HG03571 (cell line): Measurements from ENCODE around the gene SPAG4.

Experiments used
- ATAC-seq: cut with Tn5 transposase; IDR thresholded peaks from one replicate; pipeline ENCODE4 v1.9.1; 2021; ENCODE audit not compliant: unreplicated experiment

The SPAG4 gene

GRCh38 chr20:35652641-35653429 is 37.2 kb downstream of the SPAG4 start:
- ATAC-seq = no peak

GRCh38 chr20:35653430-35653734 is 37.8 kb downstream of the SPAG4 start:
- no peak for ATAC-seq

- ATAC-seq = no peak
These were observed 38.3 kb downstream of the SPAG4 start for GRCh38 chr20:35653893-35654292.

GRCh38 chr20:35654415-35654814 is 38.8 kb downstream of the SPAG4 start:
- ATAC-seq = no peak

DNA sequence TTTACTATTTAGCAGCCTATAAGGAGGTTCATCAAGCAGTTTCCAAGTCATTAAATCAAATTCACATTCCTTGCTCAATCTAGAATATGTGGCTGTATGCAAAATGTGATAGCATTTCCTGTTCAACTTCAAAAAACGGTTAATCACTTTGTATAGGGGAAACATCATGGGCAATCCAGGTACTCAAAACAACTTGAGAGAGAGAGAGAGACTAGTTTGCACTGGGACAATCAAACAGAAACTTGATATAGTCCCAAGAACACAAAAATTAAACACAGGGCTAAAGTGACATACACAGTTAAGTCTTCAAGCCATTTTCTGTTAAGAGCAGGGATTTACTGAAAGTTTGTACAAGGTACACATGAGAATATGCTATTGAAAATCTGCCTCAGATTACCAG is 41.6 kb downstream of the SPAG4 start:
- ATAC-seq = no peak

GRCh38 chr20:35660122-35660937 is 44.7 kb downstream of the SPAG4 start:
- ATAC-seq = no peak

GRCh38 chr20:35661053-35661452 is 45.4 kb downstream of the SPAG4 start:
- no peak for ATAC-seq

GRCh38 chr20:35661908-35662307 is 46.3 kb downstream of the SPAG4 start:
- ATAC-seq = no peak

DNA sequence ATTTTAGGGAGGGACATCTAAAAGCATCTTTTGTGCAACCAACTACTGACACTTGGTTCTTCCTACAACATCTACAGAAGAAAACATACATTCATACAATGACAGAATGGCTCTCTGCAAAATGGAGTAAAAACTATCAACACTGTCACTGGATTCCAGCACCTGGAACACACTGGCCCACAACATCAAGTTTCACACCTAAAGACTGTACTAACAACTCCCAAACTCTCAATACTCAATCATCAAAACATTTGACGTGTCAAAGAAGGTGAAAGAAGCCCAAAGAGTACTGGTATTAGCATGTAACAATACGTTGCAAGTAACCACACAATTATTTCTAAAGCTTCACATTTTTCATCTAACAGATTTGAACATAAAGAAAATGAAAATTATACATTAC is 46.9 kb downstream of the SPAG4 start:
- ATAC-seq = no peak

- peak; percentile 40 for ATAC-seq
These were observed 48.2 kb downstream of the SPAG4 start for GRCh38 chr20:35663516-35664465.

GRCh38 chr20:35664466-35665206 is 49.0 kb downstream of the SPAG4 start, which contains the start of the genes CPNE1 and RBM12:
TSS of gene CPNE1 (minus strand) at chr20:35664900. CDS start at chr20:35632923, 31,977 bp downstream.
TSS of gene RBM12 (minus strand) at chr20:35664900. CDS start at chr20:35655322, 9,578 bp downstream.
- ATAC-seq = peak; percentile 76

- no peak for ATAC-seq
These were observed 50.3 kb downstream of the SPAG4 start for GRCh38 chr20:35665949-35666288.

DNA sequence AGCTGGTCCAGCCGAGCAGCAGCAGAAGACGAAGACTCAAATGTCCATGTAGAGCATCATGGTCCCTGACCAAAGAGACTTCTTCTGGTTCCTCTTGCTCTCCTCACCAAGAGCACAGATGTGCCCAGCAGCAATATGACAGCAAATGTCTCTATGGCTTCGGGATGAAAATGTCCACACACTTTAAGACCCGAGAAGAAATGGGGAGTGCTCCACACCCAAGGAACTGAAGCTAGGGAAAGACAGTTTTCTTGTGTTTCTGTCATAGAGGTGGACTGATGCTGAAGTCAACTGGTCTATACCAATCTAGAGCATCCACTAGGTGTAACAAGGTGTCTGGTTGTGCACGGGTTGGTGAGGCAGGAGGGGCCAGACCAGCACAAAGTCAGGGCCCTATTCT is 53.6 kb downstream of the SPAG4 start:
- ATAC-seq = no peak

DNA sequence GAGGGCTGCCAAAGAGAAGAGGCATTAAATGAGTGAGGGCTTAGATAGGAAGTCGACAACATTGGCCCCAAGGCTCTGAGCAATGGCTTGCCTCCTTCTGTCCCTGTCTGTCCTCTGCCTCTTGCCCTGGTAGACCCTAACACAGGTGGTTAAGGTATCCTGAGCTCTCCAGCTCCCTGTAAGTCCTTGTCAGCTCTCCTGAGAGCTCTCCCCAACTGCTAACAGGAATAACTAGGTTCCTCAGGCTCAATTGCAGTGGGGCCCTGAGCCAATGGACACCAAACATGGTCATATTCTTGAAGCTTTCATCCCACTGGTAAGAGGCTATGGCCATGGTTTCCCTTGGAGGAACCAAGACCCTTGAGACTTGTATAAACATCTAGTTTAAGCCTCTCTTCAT is 54.1 kb downstream of the SPAG4 start:
- ATAC-seq = no peak
